ENCODE data around the gene CXCL16. TPM values are rescaled to one million over a fixed set of nuclear protein-coding genes. Genes with fewer than 3 reads are reported as not detected.
A peak's percentile ranks its signal among the peaks of the same experiment; 100 is the strongest.

Gene CXCL16
- total RNA-seq, 4 donors from 2014 or later, result 12.5 to 33.9 (median 18.8) TPM

GRCh38 chr17:4785311-4786105 lies 45.8 kb upstream of the CXCL16 start:
- peak overlapping the region; percentile 32 for H3K4me3 ChIP-seq
- TF ChIP-seq POLR2A (IDR thresholded peaks at IDR 0.05) (no peak), EP300 (IDR thresholded peaks at IDR 0.05) (no peak), CTCF (IDR thresholded peaks at IDR 0.05) (no peak), POLR2AphosphoS5 (IDR thresholded peaks at IDR 0.05) (no peak)
- no peaks in the 10 kb centered on the region for H3K36me3 ChIP-seq
- no peak overlapping the region for H3K27ac ChIP-seq
- peaks cover 35% of the 10 kb centered on the region for H3K4me1 ChIP-seq
- 4% methylated on average over 19 of the region's 61 CpGs for WGBS
- no peaks in the 10 kb centered on the region for H3K9me3 ChIP-seq
- DNase-seq (ENCODE audit: low spot score in 2 of 2), result no peak
- peaks cover 30% of the 10 kb centered on the region for H3K27me3 ChIP-seq

- Histone ChIP-seq H3K4me1 (peaks cover 26% of the 10 kb centered on the region), H3K4me3 (no peak overlapping the region), H3K27me3 (peaks cover 30% of the 10 kb centered on the region), H3K36me3 (no peaks in the 10 kb centered on the region), H3K27ac (no peak overlapping the region), H3K9me3 (no peaks in the 10 kb centered on the region)
- TF ChIP-seq POLR2AphosphoS5 (IDR thresholded peaks at IDR 0.05) (no peak), POLR2A (IDR thresholded peaks at IDR 0.05) (no peak), EP300 (IDR thresholded peaks at IDR 0.05) (no peak), CTCF (IDR thresholded peaks at IDR 0.05) (no peak)
- DNase-seq (ENCODE audit: low spot score in 2 of 2), result no peak
- 46% methylated on average over 18 of the region's 28 CpGs for WGBS
Measured at GRCh38 chr17:4782652-4783051, 42.9 kb upstream of the CXCL16 start.

- Histone ChIP-seq H3K4me3 (no peak overlapping the region), H3K27ac (no peak overlapping the region), H3K36me3 (no peaks in the 10 kb centered on the region), H3K9me3 (no peaks in the 10 kb centered on the region), H3K27me3 (peaks cover 25% of the 10 kb centered on the region), H3K4me1 (peaks cover 5% of the 10 kb centered on the region)
- WGBS, result 88% methylated on average over 11 of the region's 11 CpGs
- no peak for DNase-seq (ENCODE audit: low spot score in 2 of 2)
- TF ChIP-seq POLR2AphosphoS5 (IDR thresholded peaks at IDR 0.05) (no peak), POLR2A (IDR thresholded peaks at IDR 0.05) (no peak), EP300 (IDR thresholded peaks at IDR 0.05) (no peak), CTCF (IDR thresholded peaks at IDR 0.05) (no peak)
Measured at GRCh38 chr17:4780325-4780955, 40.7 kb upstream of the CXCL16 start.

- no peak overlapping the region for H3K27ac ChIP-seq
- 78% methylated on average over 9 of the region's 9 CpGs for WGBS
- no peak for DNase-seq (ENCODE audit: low spot score in 2 of 2)
- no peaks in the 10 kb centered on the region for H3K36me3 ChIP-seq
- H3K4me1 ChIP-seq, result no peaks in the 10 kb centered on the region
- TF ChIP-seq POLR2A (IDR thresholded peaks at IDR 0.05) (no peak), POLR2AphosphoS5 (IDR thresholded peaks at IDR 0.05) (no peak), EP300 (IDR thresholded peaks at IDR 0.05) (no peak)
- no peaks in the 10 kb centered on the region for H3K9me3 ChIP-seq
- peaks cover 15% of the 10 kb centered on the region for H3K27me3 ChIP-seq
- H3K4me3 ChIP-seq, result no peak overlapping the region
Measured at GRCh38 chr17:4777969-4778760, 38.4 kb upstream of the CXCL16 start.

GRCh38 chr17:4772235-4772613 lies 32.5 kb upstream of the CXCL16 start:
- peaks cover 7% of the 10 kb centered on the region for H3K27me3 ChIP-seq
- no peak for TF ChIP-seq CTCF (IDR thresholded peaks at IDR 0.05)
- TF ChIP-seq POLR2A (IDR thresholded peaks at IDR 0.05), result no peak
- TF ChIP-seq EP300 (IDR thresholded peaks at IDR 0.05), result no peak
- no peak for TF ChIP-seq POLR2AphosphoS5 (IDR thresholded peaks at IDR 0.05)
- no peak for DNase-seq (ENCODE audit: low spot score in 2 of 2)
- 70% methylated on average over 10 of the region's 10 CpGs for WGBS
- H3K4me3 ChIP-seq, result no peak overlapping the region
- peaks cover 5% of the 10 kb centered on the region for H3K4me1 ChIP-seq
- no peaks in the 10 kb centered on the region for H3K36me3 ChIP-seq
- H3K27ac ChIP-seq, result no peak overlapping the region
- no peaks in the 10 kb centered on the region for H3K9me3 ChIP-seq

All from suprapubic skin (tissue), 4 donors.